Stomach (tissue), 4 donors: ENCODE data around the gene KMT2E.

ENCODE experiments used
- CTCF ChIP-seq, 7 experiments: fragments of 450-650 bp in 4 of 7; fragments of 200-600 bp in 3 of 7; sonication (generic) in 3 of 7; IDR thresholded peaks; one replicate each; pipeline ENCODE4 v1.5.1; 2016 to 2019; ENCODE audit warnings: antibody characterized with exemption in 7 of 7, control low read depth in 2 of 7, mild to moderate bottlenecking in 1 of 7
- EP300 ChIP-seq: sonication (generic); formaldehyde crosslinking; IDR thresholded peaks from one replicate; pipeline ENCODE4 v1.6.1; 2017; ENCODE audit warnings: antibody characterized with exemption
- POLR2A ChIP-seq, 4 donors: fragments of 450-650 bp; IDR thresholded peaks; one replicate each; pipeline ENCODE4 v1.6.1; 2016; ENCODE audit warnings: antibody characterized with exemption in 4 of 4, control low read depth in 2 of 4, mild to moderate bottlenecking in 1 of 4, moderate library complexity in 1 of 4

GRCh38 chr7:104983076-104983577 is 30.9 kb upstream of the KMT2E start:
- TF ChIP-seq CTCF (IDR thresholded peaks at IDR 0.05) (no peak), EP300 (no peak), POLR2A (IDR thresholded peaks at IDR 0.05) (no peak)
